B cell (primary cell): Measurements from ENCODE around the gene CRMP1. TPM values are rescaled to one million over a fixed set of nuclear protein-coding genes. Genes with fewer than 3 reads are reported as not detected.

ENCODE experiments used
- ATAC-seq: fragments of 200-7000 bp; cut with Tn5 transposase; one replicate; pipeline ENCODE4 v1.10.0; 2021; ENCODE audit warnings: low read depth, mild to moderate bottlenecking, moderate number of reproducible peaks, moderate library complexity
- CTCF ChIA-PET: fragments of 350-600 bp; sonication (Branson Sonifier 250); formaldehyde crosslinking; loops from one replicate; lab custom pipeline; 2021; ENCODE audit warnings: antibody characterized with exemption, inconsistent platforms; lab: Charles Lee
- POLR2A ChIA-PET: fragments of 350-600 bp; sonication (Branson Sonifier 250); formaldehyde crosslinking; loops from one replicate; lab custom pipeline; 2021; ENCODE audit warnings: antibody characterized with exemption; lab: Charles Lee
- DNase-seq: peaks from one replicate; pipeline ENCODE4 v3.0.0; 2013
- H2AFZ ChIP-seq: 2 replicates; pipeline ENCODE4 v1.6.1; 2012; ENCODE audit warnings: mild to moderate bottlenecking, low read depth, low read length; ENCODE audit not compliant: insufficient read depth, poor library complexity, severe bottlenecking
- H3K27ac ChIP-seq, 2 donors: 1 replicate in 1 of 2; 2 replicates in 1 of 2; pipeline ENCODE4 v1.5.1; 2012 to 2013; ENCODE audit warnings: low read length in 2 of 2, mild to moderate bottlenecking in 2 of 2, moderate library complexity in 1 of 2
- H3K27me3 ChIP-seq, 4 experiments: fragments of 200-600 bp in 1 of 4; sonication (generic) in 1 of 4; replicated peaks in 1 of 4; 1 replicate in 2 of 4; 2 replicates in 2 of 4; pipeline versions ENCODE4 v1.6.1 to v1.7.0; 2013 to 2016; ENCODE audit warnings: low read length in 3 of 4, mild to moderate bottlenecking in 2 of 4, mixed read lengths in 1 of 4, moderate library complexity in 1 of 4; ENCODE audit not compliant: insufficient read depth in 4 of 4, control insufficient read depth in 3 of 4; ENCODE audit errors: control extremely low read depth in 1 of 4
- H3K36me3 ChIP-seq, 2 experiments: replicated peaks in 1 of 2; 1 replicate in 1 of 2; 2 replicates in 1 of 2; pipeline versions ENCODE4 v1.6.1 to v1.7.1; 2013; ENCODE audit warnings: low read length in 1 of 2; ENCODE audit not compliant: insufficient read depth in 2 of 2, control insufficient read depth in 1 of 2; ENCODE audit errors: control extremely low read depth in 1 of 2, extremely low read depth in 1 of 2
- H3K4me1 ChIP-seq, 2 donors: fragments of 200-600 bp in 1 of 2; sonication (generic) in 1 of 2; 1 replicate in 1 of 2; 2 replicates in 1 of 2; pipeline versions ENCODE4 v1.5.1 to v1.6.1; 2013 to 2017; ENCODE audit warnings: low read length in 2 of 2; ENCODE audit not compliant: control insufficient read depth in 2 of 2, insufficient read depth in 2 of 2
- H3K4me2 ChIP-seq: replicated peaks from 2 replicates; pipeline ENCODE3; 2012; ENCODE audit warnings: mild to moderate bottlenecking, low read depth, low read length; ENCODE audit not compliant: poor library complexity, severe bottlenecking
- H3K4me3 ChIP-seq, 5 experiments: fragments of 200-600 bp in 1 of 5; sonication (generic) in 1 of 5; 1 replicate in 3 of 5; 2 replicates in 2 of 5; pipeline versions ENCODE4 v1.5.1 to v1.7.0; 2011 to 2016; ENCODE audit warnings: low read length in 4 of 5, mild to moderate bottlenecking in 4 of 5, low read depth in 2 of 5, control low read depth in 1 of 5, moderate library complexity in 1 of 5; ENCODE audit not compliant: insufficient read depth in 1 of 5; ENCODE audit errors: control extremely low read depth in 1 of 5, extremely low read depth in 1 of 5
- H3K79me2 ChIP-seq: fragments of 200-600 bp; sonication (generic); one replicate; pipeline ENCODE4 v1.6.0; 2016; ENCODE audit warnings: low read length; ENCODE audit not compliant: control insufficient read depth, insufficient read depth
- H3K9ac ChIP-seq: fragments of 200-600 bp; sonication (generic); 2 replicates; pipeline ENCODE4 v1.6.1; 2017; ENCODE audit warnings: mild to moderate bottlenecking, low read length, moderate library complexity
- H3K9me3 ChIP-seq, 3 donors: one replicate each; pipeline versions ENCODE4 v1.6.1 to v1.7.1; 2013; ENCODE audit warnings: low read length in 2 of 3; ENCODE audit not compliant: control insufficient read depth in 2 of 3, insufficient read depth in 1 of 3; ENCODE audit errors: control extremely low read depth in 1 of 3
- H4K20me1 ChIP-seq: 2 replicates; pipeline ENCODE4 v1.6.0; 2012; ENCODE audit warnings: mild to moderate bottlenecking, low read length; ENCODE audit not compliant: insufficient read depth, control insufficient read depth, poor library complexity, severe bottlenecking
- H3K27ac Mint-ChIP-seq: one replicate; pipeline ENCODE4 v1.8.0; 2021; ENCODE audit warnings: mixed read lengths
- H3K27me3 Mint-ChIP-seq: one replicate; pipeline ENCODE4 v1.8.0; 2021; ENCODE audit warnings: mixed read lengths
- H3K4me1 Mint-ChIP-seq: one replicate; pipeline ENCODE4 v1.8.0; 2021; ENCODE audit warnings: mixed read lengths
- H3K4me3 Mint-ChIP-seq: one replicate; pipeline ENCODE4 v1.8.0; 2021; ENCODE audit warnings: mixed read lengths
- H3K9me3 Mint-ChIP-seq: one replicate; pipeline ENCODE4 v1.8.0; 2022; ENCODE audit warnings: mixed read lengths; ENCODE audit not compliant: insufficient read depth
- EZH2 ChIP-seq: IDR thresholded peaks from 2 replicates; pipeline ENCODE4 v1.6.1; 2012; ENCODE audit warnings: borderline replicate concordance, low read depth, mild to moderate bottlenecking, moderate library complexity, low read length; ENCODE audit not compliant: insufficient read depth, poor library complexity, severe bottlenecking
- WGBS: methylation state at CpG from one replicate; pipeline ENCODE4 v1.1.5; 2013; ENCODE audit warnings: missing lambda C conversion rate; ENCODE audit not compliant: insufficient coverage; 5-methylcytosine and 5-hydroxymethylcytosine counted together
- intact Hi-C: fragments of 100-400 bp; cut with micrococcal nuclease; formaldehyde crosslinking; loops from one replicate; pipeline ENCODE4 v1.10.0; 2022
- polyA plus RNA-seq: library from polyadenylated mRNA; depleted of rRNA; stranded (reverse); fragments of >200 nt; gene quantifications from 2 replicates; pipeline ENCODE4 v1.2.3, GENCODE V29; 2012
- total RNA-seq, 2 donors: library from RNA; stranded (reverse); fragments of 120-200 nt in 1 of 2; gene quantifications; 1 replicate in 1 of 2; 2 replicates in 1 of 2; pipeline versions ENCODE4 v1.2.3 to v1.2.4, GENCODE V29; 2013 to 2022
- TF ChIP-seq, protein P1 (sequence below): fragments of 200-600 bp; IDR thresholded peaks from one replicate; pipeline ENCODE4 v1.8.0; 2022; ENCODE audit warnings: antibody characterized with exemption, mild to moderate bottlenecking

Gene CRMP1
- total and polyA plus RNA-seq, 2 donors (not counting 1 experiment from before 2014, with no cell fraction given): 0.13 TPM; not detected in 1

DNA sequence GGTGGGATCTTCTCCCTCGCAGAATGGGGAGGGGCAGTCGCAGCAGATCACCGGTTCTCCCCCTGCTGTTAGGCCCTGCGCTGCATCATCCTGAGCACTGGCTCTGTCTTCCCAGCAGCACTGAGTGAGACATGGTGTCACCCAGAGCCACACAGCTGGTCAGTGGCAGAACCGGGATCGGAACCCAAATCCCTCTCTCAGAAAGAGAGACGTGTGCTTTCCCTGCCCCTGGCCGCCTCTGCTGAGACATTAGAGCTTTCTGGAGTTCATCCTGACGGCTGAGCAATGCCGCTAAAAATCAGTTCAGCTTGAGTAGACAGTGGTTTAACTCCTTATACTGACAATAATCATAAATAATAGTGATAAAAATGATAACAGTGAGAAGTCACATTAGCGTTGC lies 93.9 kb downstream of the CRMP1 start:
- no peak for TF ChIP-seq EZH2
- TF ChIP-seq, protein P1, sequence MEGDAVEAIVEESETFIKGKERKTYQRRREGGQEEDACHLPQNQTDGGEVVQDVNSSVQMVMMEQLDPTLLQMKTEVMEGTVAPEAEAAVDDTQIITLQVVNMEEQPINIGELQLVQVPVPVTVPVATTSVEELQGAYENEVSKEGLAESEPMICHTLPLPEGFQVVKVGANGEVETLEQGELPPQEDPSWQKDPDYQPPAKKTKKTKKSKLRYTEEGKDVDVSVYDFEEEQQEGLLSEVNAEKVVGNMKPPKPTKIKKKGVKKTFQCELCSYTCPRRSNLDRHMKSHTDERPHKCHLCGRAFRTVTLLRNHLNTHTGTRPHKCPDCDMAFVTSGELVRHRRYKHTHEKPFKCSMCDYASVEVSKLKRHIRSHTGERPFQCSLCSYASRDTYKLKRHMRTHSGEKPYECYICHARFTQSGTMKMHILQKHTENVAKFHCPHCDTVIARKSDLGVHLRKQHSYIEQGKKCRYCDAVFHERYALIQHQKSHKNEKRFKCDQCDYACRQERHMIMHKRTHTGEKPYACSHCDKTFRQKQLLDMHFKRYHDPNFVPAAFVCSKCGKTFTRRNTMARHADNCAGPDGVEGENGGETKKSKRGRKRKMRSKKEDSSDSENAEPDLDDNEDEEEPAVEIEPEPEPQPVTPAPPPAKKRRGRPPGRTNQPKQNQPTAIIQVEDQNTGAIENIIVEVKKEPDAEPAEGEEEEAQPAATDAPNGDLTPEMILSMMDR: no peak
- no peak overlapping the region for H3K27ac ChIP-seq
- peaks cover 0 to 9% (median 0%) of the 10 kb centered on the region in 3 donors for H3K9me3 ChIP-seq
- H3K27me3 ChIP-seq: no peaks in the 10 kb centered on the region
- POLR2A ChIA-PET: no interaction called here
- no peak overlapping the region for H3K27ac Mint-ChIP-seq
- H3K4me1 Mint-ChIP-seq: no peaks in the 10 kb centered on the region
- no peak for ATAC-seq
- intact Hi-C loops: no loop called here
- no peaks in the 10 kb centered on the region for H3K36me3 ChIP-seq
- H4K20me1 ChIP-seq: no peaks in the 10 kb centered on the region
- no peak overlapping the region for H3K9ac ChIP-seq
- H3K4me1 ChIP-seq: no peaks in the 10 kb centered on the region
- no peak overlapping the region for H2AFZ ChIP-seq
- H3K4me3 Mint-ChIP-seq: no peak overlapping the region
- no peaks in the 10 kb centered on the region for H3K79me2 ChIP-seq
- WGBS: 99% methylated on average over 5 of the region's 11 CpGs
- DNase-seq: no peak
- H3K4me3 ChIP-seq: no peak overlapping the region
- H3K27me3 Mint-ChIP-seq: no peaks in the 10 kb centered on the region
- CTCF ChIA-PET: no interaction called here
- H3K4me2 ChIP-seq: no peak overlapping the region
- H3K9me3 Mint-ChIP-seq: no peaks in the 10 kb centered on the region

DNA sequence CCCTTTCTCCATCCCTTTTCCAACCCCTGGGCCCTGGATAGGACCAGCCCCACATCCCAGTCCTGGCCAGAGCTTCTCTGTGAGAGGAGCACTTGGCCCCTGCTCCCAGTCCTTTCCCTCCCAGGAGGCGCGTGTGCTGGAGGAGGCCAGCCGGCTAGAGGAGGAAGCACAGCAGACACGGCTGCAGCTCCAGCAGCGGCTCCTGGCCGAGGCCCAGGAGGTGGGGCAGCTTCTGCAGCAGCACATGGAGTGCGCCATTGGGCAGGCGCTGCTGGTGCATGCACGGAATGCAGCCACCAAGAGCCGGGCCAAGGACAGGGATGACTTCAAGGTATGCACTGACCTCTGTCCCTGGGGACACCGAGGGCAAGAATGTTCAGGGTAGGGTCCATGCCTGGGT lies 94.4 kb downstream of the CRMP1 start:
- H3K9me3 Mint-ChIP-seq: no peaks in the 10 kb centered on the region
- H3K9ac ChIP-seq: no peak overlapping the region
- no peaks in the 10 kb centered on the region for H3K4me1 ChIP-seq
- H3K79me2 ChIP-seq: no peaks in the 10 kb centered on the region
- H3K27ac ChIP-seq: no peak overlapping the region
- TF ChIP-seq, protein P1: no peak
- TF ChIP-seq EZH2: no peak
- no peak for ATAC-seq
- no peak overlapping the region for H3K4me3 Mint-ChIP-seq
- H3K27me3 ChIP-seq: no peaks in the 10 kb centered on the region
- no peaks in the 10 kb centered on the region for H3K36me3 ChIP-seq
- no peak overlapping the region for H3K4me2 ChIP-seq
- H2AFZ ChIP-seq: no peak overlapping the region
- H3K27ac Mint-ChIP-seq: no peak overlapping the region
- CTCF ChIA-PET: no interaction called here
- no peak for DNase-seq
- POLR2A ChIA-PET: no interaction called here
- no peak overlapping the region for H3K4me3 ChIP-seq
- peaks cover 0 to 9% (median 0%) of the 10 kb centered on the region in 3 donors for H3K9me3 ChIP-seq
- no peaks in the 10 kb centered on the region for H4K20me1 ChIP-seq
- no peaks in the 10 kb centered on the region for H3K4me1 Mint-ChIP-seq
- intact Hi-C loops: no loop called here
- no peaks in the 10 kb centered on the region for H3K27me3 Mint-ChIP-seq
- 94% methylated on average over 11 of the region's 11 CpGs for WGBS
